Measurements from ENCODE around the gene KCNK16. TPM values are rescaled to one million over a fixed set of nuclear protein-coding genes. Genes with fewer than 3 reads are reported as not detected.

Gene KCNK16
- total RNA-seq, 2 experiments from 2014 or later: not detected

GRCh38 chr6:39273406-39273821, 49.1 kb downstream of the KCNK16 start:
- DNase-seq: no peak
- no peak for TF ChIP-seq CTCF (IDR thresholded peaks at IDR 0.05)
- Mint-ChIP-seq H3K36me3 (ENCODE audit: low read depth) (no peaks in the 10 kb centered on the region), H3K9me3 (no peaks in the 10 kb centered on the region), H3K4me1 (ENCODE audit: low read depth) (no peaks in the 10 kb centered on the region), H3K4me3 (no peak overlapping the region), H3K27me3 (no peaks in the 10 kb centered on the region), H3K27ac (no peak overlapping the region)
- ChIA-PET CTCF (interaction anchor here (0.8 kb wide), 1 partner anchor 37 kb away, joined by 3 read pairs; no protein-coding TSS in a partner anchor), POLR2A (no interaction called here)
- ATAC-seq: no peak
- intact Hi-C loops (cut with micrococcal nuclease): no loop called here

- DNase-seq (no peak), ATAC-seq (no peak)
- no peak for TF ChIP-seq CTCF (IDR thresholded peaks at IDR 0.05)
- no peaks in the 10 kb centered on the region for H3K36me3 Mint-ChIP-seq (ENCODE audit: low read depth)
- ChIA-PET CTCF (interaction anchor here (1.8 kb wide), 1 partner anchor 33 kb away, joined by 4 read pairs; no protein-coding TSS in a partner anchor), POLR2A (no interaction called here)
- no peak overlapping the region for H3K4me3 Mint-ChIP-seq
- H3K9me3 Mint-ChIP-seq: no peaks in the 10 kb centered on the region
- intact Hi-C loops (cut with micrococcal nuclease): no loop called here
- peaks cover 4% of the 10 kb centered on the region for H3K4me1 Mint-ChIP-seq (ENCODE audit: low read depth)
- no peak overlapping the region for H3K27ac Mint-ChIP-seq
- no peaks in the 10 kb centered on the region for H3K27me3 Mint-ChIP-seq
These were observed 52.5 kb downstream of the KCNK16 start for GRCh38 chr6:39269961-39270360.

- DNase-seq: no peak
- no peak for TF ChIP-seq CTCF (IDR thresholded peaks at IDR 0.05)
- intact Hi-C loops (cut with micrococcal nuclease): no loop called here
- CTCF ChIA-PET: interaction anchor here (1.4 kb wide), 1 partner anchor 10 kb away, joined by 3 read pairs; no protein-coding TSS in a partner anchor
- H3K36me3 Mint-ChIP-seq (ENCODE audit: low read depth): no peaks in the 10 kb centered on the region
- H3K4me1 Mint-ChIP-seq (ENCODE audit: low read depth): peaks cover 8% of the 10 kb centered on the region
- H3K27me3 Mint-ChIP-seq: no peaks in the 10 kb centered on the region
- no peak overlapping the region for H3K27ac Mint-ChIP-seq
- H3K9me3 Mint-ChIP-seq: no peaks in the 10 kb centered on the region
- POLR2A ChIA-PET: interaction anchor here (0.8 kb wide), 1 partner anchor 11 kb away, joined by 3 read pairs; no protein-coding TSS in a partner anchor
- no peak overlapping the region for H3K4me3 Mint-ChIP-seq
- ATAC-seq: no peak
These were observed 53.8 kb downstream of the KCNK16 start for GRCh38 chr6:39268721-39269120.

- H3K27ac Mint-ChIP-seq: no peak overlapping the region
- H3K9me3 Mint-ChIP-seq: no peaks in the 10 kb centered on the region
- no peak for TF ChIP-seq CTCF (IDR thresholded peaks at IDR 0.05)
- DNase-seq (no peak), ATAC-seq (no peak)
- POLR2A ChIA-PET: interaction anchor here (0.8 kb wide), 1 partner anchor 12 kb away, joined by 3 read pairs; no protein-coding TSS in a partner anchor
- H3K4me3 Mint-ChIP-seq: no peak overlapping the region
- CTCF ChIA-PET: interaction anchor here (1.4 kb wide), 1 partner anchor 9 kb away, joined by 3 read pairs; no protein-coding TSS in a partner anchor
- peaks cover 12% of the 10 kb centered on the region for H3K4me1 Mint-ChIP-seq (ENCODE audit: low read depth)
- H3K36me3 Mint-ChIP-seq (ENCODE audit: low read depth): no peaks in the 10 kb centered on the region
- intact Hi-C loops (cut with micrococcal nuclease): no loop called here
- H3K27me3 Mint-ChIP-seq: no peaks in the 10 kb centered on the region
These were observed 54.3 kb downstream of the KCNK16 start for GRCh38 chr6:39268171-39268570.

GRCh38 chr6:39266782-39267355, 55.6 kb downstream of the KCNK16 start:
- H3K4me1 Mint-ChIP-seq (ENCODE audit: low read depth): peaks cover 14% of the 10 kb centered on the region
- no peak overlapping the region for H3K27ac Mint-ChIP-seq
- H3K9me3 Mint-ChIP-seq: no peaks in the 10 kb centered on the region
- POLR2A ChIA-PET: no interaction called here
- no peaks in the 10 kb centered on the region for H3K36me3 Mint-ChIP-seq (ENCODE audit: low read depth)
- DNase-seq (no peak), ATAC-seq (no peak)
- H3K27me3 Mint-ChIP-seq: peaks cover 3% of the 10 kb centered on the region
- CTCF ChIA-PET: interaction anchor here (1.5 kb wide), 1 partner anchor 36 kb away, joined by 4 read pairs; no protein-coding TSS in a partner anchor
- intact Hi-C loops (cut with micrococcal nuclease): no loop called here
- TF ChIP-seq CTCF (IDR thresholded peaks at IDR 0.05): no peak
- no peak overlapping the region for H3K4me3 Mint-ChIP-seq
